Astrocyte (in vitro differentiated cells and primary cell): ENCODE data around the gene LRMDA. TPM values are rescaled to one million over a fixed set of nuclear protein-coding genes. Genes with fewer than 3 reads are reported as not detected.
"Not testable (repeated sequence)": the region's sequence is repeated elsewhere in the genome, so short reads cannot be mapped to it uniquely, and the experiment has no call there.

Experiments used
- DNase-seq: peaks from one replicate; pipeline ENCODE4 v3.0.0-alpha.2; 2010; ENCODE audit warnings: low read depth
- FAIRE-seq: peaks from 2 replicates; lab custom pipeline; 2011; peaks lifted over from hg19 to GRCh38; lab: Jason Lieb, UNC
- H2AFZ ChIP-seq: 2 replicates; pipeline ENCODE4 v1.6.0; 2012; ENCODE audit warnings: low read depth, low read length, inconsistent platforms
- H3K27ac ChIP-seq: 2 replicates; pipeline ENCODE4 v1.5.1; 2011; ENCODE audit warnings: low read depth, low read length, inconsistent platforms
- H3K27me3 ChIP-seq: 2 replicates; pipeline ENCODE4 v1.6.0; 2011; ENCODE audit warnings: low read length, inconsistent platforms; ENCODE audit not compliant: insufficient read depth
- H3K36me3 ChIP-seq: 2 replicates; pipeline ENCODE4 v1.5.1; 2011; ENCODE audit warnings: low read length, inconsistent platforms; ENCODE audit not compliant: insufficient read depth
- H3K4me1 ChIP-seq: 2 replicates; pipeline ENCODE4 v1.5.1; 2011; ENCODE audit warnings: low read length, inconsistent platforms; ENCODE audit not compliant: insufficient read depth
- H3K4me2 ChIP-seq: 2 replicates; pipeline ENCODE4 v1.6.0; 2012; ENCODE audit warnings: low read length, inconsistent platforms
- H3K4me3 ChIP-seq: 2 replicates; pipeline ENCODE4 v1.5.1; 2011; ENCODE audit warnings: low read depth, mild to moderate bottlenecking, low read length, inconsistent platforms; ENCODE audit not compliant: insufficient read depth
- H3K79me2 ChIP-seq: 2 replicates; pipeline ENCODE4 v1.6.0; 2012; ENCODE audit warnings: mild to moderate bottlenecking, low read length, inconsistent platforms; ENCODE audit not compliant: insufficient read depth
- H3K9ac ChIP-seq: 2 replicates; pipeline ENCODE4 v1.6.0; 2012; ENCODE audit warnings: mild to moderate bottlenecking, low read length, inconsistent platforms
- H3K9me3 ChIP-seq: 2 replicates; pipeline ENCODE4 v1.5.1; 2012; ENCODE audit warnings: low read depth, mild to moderate bottlenecking, low read length, inconsistent platforms; ENCODE audit not compliant: insufficient read depth
- H4K20me1 ChIP-seq: 2 replicates; pipeline ENCODE4 v1.6.0; 2012; ENCODE audit warnings: low read length, inconsistent platforms; ENCODE audit not compliant: insufficient read depth
- H3K27ac Mint-ChIP-seq: one replicate; pipeline ENCODE4 v1.8.0; 2021; ENCODE audit warnings: mild to moderate bottlenecking, mixed read lengths; ENCODE audit not compliant: unreplicated experiment
- H3K27me3 Mint-ChIP-seq: one replicate; pipeline ENCODE4 v1.8.0; 2021; ENCODE audit warnings: low read depth, mixed read lengths; ENCODE audit not compliant: unreplicated experiment
- H3K36me3 Mint-ChIP-seq: one replicate; pipeline ENCODE4 v1.8.0; 2021; ENCODE audit warnings: low read depth, mixed read lengths; ENCODE audit not compliant: unreplicated experiment
- H3K4me1 Mint-ChIP-seq: one replicate; pipeline ENCODE4 v1.8.0; 2021; ENCODE audit warnings: low read depth, mixed read lengths; ENCODE audit not compliant: unreplicated experiment
- H3K4me3 Mint-ChIP-seq: one replicate; pipeline ENCODE4 v1.8.0; 2021; ENCODE audit warnings: mild to moderate bottlenecking, moderate library complexity, mixed read lengths; ENCODE audit not compliant: unreplicated experiment
- H3K9me3 Mint-ChIP-seq: one replicate; pipeline ENCODE4 v1.8.0; 2021; ENCODE audit warnings: mild to moderate bottlenecking, mixed read lengths; ENCODE audit not compliant: unreplicated experiment
- EZH2 ChIP-seq: IDR thresholded peaks from 2 replicates; pipeline ENCODE4 v1.6.1; 2012; ENCODE audit warnings: mild to moderate bottlenecking, low read length, inconsistent platforms; ENCODE audit not compliant: insufficient read depth
- total RNA-seq: library from RNA; stranded (reverse); gene quantifications from 2 replicates; pipeline ENCODE4 v1.2.1, GENCODE V29; 2021
- TF ChIP-seq, protein P1 (sequence below): IDR thresholded peaks from 2 replicates; pipeline ENCODE4 v1.5.1; 2011; ENCODE audit warnings: low read depth, mild to moderate bottlenecking, inconsistent platforms, low read length, moderate library complexity; ENCODE audit not compliant: insufficient read depth

Gene LRMDA
- total RNA-seq, 1 donor from 2014 or later, result 2.7 TPM

DNA sequence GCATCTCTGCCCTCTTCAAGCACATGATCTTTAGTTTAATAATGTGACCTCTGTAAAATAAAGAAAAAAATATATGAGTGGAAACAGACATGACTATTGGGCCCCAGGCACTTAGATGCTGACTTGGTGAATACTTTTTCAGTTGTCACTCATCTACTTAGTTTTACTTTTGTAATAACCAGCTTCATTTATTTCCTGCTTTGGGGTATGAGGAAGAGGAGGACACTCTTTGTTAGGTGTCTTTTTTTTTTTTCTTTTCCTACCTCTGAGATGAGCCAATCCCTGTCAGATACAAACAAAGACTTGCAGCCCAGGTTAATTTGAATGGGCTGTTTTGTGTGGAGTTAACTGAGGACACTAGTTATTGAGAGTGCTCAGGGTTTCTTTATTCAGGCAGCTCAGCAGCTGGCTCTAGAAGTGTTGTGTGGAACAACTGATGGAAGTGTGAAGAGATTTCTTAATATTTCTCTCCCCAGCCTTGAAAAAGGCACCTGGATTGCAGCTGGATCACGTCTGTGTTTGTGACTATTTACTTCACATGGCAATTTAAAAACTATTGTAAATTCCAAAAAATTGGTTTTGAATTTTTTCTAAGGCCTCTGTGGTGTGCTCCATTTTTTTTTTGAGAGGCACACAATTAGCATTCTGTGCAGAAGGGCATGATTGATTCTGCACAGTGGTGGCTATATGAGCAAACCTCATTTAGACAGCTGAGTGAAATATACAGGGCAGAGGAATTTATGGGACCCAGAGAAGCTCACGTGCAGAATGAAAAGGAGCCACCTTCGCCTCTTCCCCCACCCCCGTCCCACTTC lies 333.8 kb downstream of the LRMDA start:
- Histone ChIP-seq H3K4me2 (no peak overlapping the region), H3K4me1 (peaks cover 8% of the 10 kb centered on the region), H3K36me3 (no peaks in the 10 kb centered on the region), H3K27ac (no peak overlapping the region), H3K4me3 (no peak overlapping the region), H3K79me2 (no peaks in the 10 kb centered on the region), H4K20me1 (no peaks in the 10 kb centered on the region), H3K9ac (no peak overlapping the region), H3K9me3 (no peaks in the 10 kb centered on the region), H2AFZ (no peak overlapping the region), H3K27me3 (peaks cover 8% of the 10 kb centered on the region)
- Mint-ChIP-seq H3K4me1 (peaks cover 12% of the 10 kb centered on the region), H3K27ac (no peak overlapping the region), H3K36me3 (no peaks in the 10 kb centered on the region), H3K27me3 (peaks cover 3% of the 10 kb centered on the region), H3K9me3 (no peaks in the 10 kb centered on the region), H3K4me3 (no peak overlapping the region)
- no peak for DNase-seq
- TF ChIP-seq EZH2, result no peak
- TF ChIP-seq, protein P1, sequence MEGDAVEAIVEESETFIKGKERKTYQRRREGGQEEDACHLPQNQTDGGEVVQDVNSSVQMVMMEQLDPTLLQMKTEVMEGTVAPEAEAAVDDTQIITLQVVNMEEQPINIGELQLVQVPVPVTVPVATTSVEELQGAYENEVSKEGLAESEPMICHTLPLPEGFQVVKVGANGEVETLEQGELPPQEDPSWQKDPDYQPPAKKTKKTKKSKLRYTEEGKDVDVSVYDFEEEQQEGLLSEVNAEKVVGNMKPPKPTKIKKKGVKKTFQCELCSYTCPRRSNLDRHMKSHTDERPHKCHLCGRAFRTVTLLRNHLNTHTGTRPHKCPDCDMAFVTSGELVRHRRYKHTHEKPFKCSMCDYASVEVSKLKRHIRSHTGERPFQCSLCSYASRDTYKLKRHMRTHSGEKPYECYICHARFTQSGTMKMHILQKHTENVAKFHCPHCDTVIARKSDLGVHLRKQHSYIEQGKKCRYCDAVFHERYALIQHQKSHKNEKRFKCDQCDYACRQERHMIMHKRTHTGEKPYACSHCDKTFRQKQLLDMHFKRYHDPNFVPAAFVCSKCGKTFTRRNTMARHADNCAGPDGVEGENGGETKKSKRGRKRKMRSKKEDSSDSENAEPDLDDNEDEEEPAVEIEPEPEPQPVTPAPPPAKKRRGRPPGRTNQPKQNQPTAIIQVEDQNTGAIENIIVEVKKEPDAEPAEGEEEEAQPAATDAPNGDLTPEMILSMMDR, result no peak
- no peak for FAIRE-seq

DNA sequence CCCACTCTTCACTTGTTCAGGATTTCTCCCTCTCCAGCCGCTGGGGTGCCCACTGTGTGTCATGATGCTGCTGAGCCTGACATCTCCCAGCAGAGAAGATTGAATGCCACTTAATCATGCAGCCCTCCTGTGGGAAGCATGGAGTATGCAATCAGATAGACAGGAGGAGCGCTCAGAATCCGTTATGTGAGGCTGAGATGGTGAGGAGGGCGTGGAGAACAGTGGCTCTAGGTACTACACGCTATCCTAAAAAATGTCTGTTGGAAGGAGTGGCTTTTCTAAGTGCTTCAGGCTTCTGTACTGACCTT lies 334.3 kb downstream of the LRMDA start:
- H3K9me3 ChIP-seq, result no peaks in the 10 kb centered on the region
- Mint-ChIP-seq H3K4me3 (no peak overlapping the region), H3K9me3 (no peaks in the 10 kb centered on the region), H3K27ac (no peak overlapping the region), H3K36me3 (peaks cover 2% of the 10 kb centered on the region), H3K4me1 (peaks cover 12% of the 10 kb centered on the region), H3K27me3 (peaks cover 6% of the 10 kb centered on the region)
- no peak overlapping the region for H3K27ac ChIP-seq
- H4K20me1 ChIP-seq, result no peaks in the 10 kb centered on the region
- no peaks in the 10 kb centered on the region for H3K79me2 ChIP-seq
- H3K9ac ChIP-seq, result no peak overlapping the region
- DNase-seq (no peak), FAIRE-seq (no peak)
- H3K36me3 ChIP-seq, result no peaks in the 10 kb centered on the region
- TF ChIP-seq EZH2, result no peak
- TF ChIP-seq, protein P1, result no peak
- peaks cover 8% of the 10 kb centered on the region for H3K27me3 ChIP-seq
- H3K4me2 ChIP-seq, result no peak overlapping the region
- no peak overlapping the region for H2AFZ ChIP-seq
- peaks cover 8% of the 10 kb centered on the region for H3K4me1 ChIP-seq
- no peak overlapping the region for H3K4me3 ChIP-seq

DNA sequence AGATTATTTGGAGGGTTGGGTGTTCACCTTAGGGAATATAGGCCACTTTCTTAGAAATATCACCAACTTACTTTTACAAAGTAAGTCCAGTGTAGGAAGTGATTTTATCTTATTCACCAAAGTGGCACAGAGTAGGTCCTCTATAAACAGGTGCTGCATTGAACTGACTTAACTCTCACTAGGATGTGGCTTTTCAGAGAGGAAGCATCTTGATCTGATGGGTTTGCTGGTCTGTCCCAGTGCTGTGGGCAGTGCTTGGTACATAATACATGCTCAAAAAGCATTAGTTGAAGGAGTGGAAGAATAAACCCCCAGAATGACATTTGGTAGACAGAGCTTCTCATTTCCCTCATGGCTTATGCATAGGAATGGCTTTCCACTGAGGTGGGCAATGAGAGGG lies 334.7 kb downstream of the LRMDA start:
- H3K36me3 Mint-ChIP-seq, result peaks cover 2% of the 10 kb centered on the region
- peaks cover 12% of the 10 kb centered on the region for H3K4me1 Mint-ChIP-seq
- Histone ChIP-seq H2AFZ (no peak overlapping the region), H3K9me3 (no peaks in the 10 kb centered on the region), H4K20me1 (no peaks in the 10 kb centered on the region), H3K4me1 (peaks cover 8% of the 10 kb centered on the region), H3K4me3 (no peak overlapping the region), H3K9ac (no peak overlapping the region), H3K27ac (no peak overlapping the region), H3K36me3 (no peaks in the 10 kb centered on the region), H3K4me2 (no peak overlapping the region), H3K79me2 (no peaks in the 10 kb centered on the region), H3K27me3 (peaks cover 8% of the 10 kb centered on the region)
- DNase-seq (no peak), FAIRE-seq (no peak)
- TF ChIP-seq, protein P1, result no peak
- no peak for TF ChIP-seq EZH2
- no peak overlapping the region for H3K27ac Mint-ChIP-seq
- H3K4me3 Mint-ChIP-seq, result no peak overlapping the region
- peaks cover 6% of the 10 kb centered on the region for H3K27me3 Mint-ChIP-seq
- no peaks in the 10 kb centered on the region for H3K9me3 Mint-ChIP-seq

DNA sequence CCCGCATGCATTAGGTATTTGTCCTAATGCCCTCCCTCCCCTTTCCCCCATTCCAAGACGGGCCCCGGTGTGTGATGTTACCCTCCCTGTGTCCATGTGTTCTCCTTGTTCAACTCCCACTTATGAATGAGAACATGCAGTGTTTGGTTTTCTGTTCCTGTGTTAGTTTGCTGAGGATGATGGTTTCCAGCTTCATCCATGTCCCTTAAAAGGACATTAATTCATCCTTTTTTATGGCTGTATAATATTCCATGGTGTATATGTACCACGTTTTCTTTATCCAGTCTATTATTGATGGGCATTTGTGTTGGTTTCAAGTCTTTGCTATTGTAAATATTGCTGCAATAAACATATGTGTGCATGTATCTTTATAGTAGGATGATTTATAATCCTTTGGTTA lies 335.3 kb downstream of the LRMDA start:
- not testable (repeated sequence) for H3K27ac ChIP-seq, H3K36me3 Mint-ChIP-seq, H3K4me1 ChIP-seq, H3K27ac Mint-ChIP-seq, H3K4me3 ChIP-seq, H3K79me2 ChIP-seq, FAIRE-seq, H3K9me3 Mint-ChIP-seq, H3K9ac ChIP-seq, H3K4me2 ChIP-seq, H2AFZ ChIP-seq, H3K4me3 Mint-ChIP-seq, DNase-seq, H3K9me3 ChIP-seq, H3K27me3 ChIP-seq, H4K20me1 ChIP-seq, H3K36me3 ChIP-seq
- Mint-ChIP-seq H3K27me3 (peaks cover 12% of the 10 kb centered on the region), H3K4me1 (peaks cover 14% of the 10 kb centered on the region)
